ENCODE results near the gene TP53TG5.

DNA sequence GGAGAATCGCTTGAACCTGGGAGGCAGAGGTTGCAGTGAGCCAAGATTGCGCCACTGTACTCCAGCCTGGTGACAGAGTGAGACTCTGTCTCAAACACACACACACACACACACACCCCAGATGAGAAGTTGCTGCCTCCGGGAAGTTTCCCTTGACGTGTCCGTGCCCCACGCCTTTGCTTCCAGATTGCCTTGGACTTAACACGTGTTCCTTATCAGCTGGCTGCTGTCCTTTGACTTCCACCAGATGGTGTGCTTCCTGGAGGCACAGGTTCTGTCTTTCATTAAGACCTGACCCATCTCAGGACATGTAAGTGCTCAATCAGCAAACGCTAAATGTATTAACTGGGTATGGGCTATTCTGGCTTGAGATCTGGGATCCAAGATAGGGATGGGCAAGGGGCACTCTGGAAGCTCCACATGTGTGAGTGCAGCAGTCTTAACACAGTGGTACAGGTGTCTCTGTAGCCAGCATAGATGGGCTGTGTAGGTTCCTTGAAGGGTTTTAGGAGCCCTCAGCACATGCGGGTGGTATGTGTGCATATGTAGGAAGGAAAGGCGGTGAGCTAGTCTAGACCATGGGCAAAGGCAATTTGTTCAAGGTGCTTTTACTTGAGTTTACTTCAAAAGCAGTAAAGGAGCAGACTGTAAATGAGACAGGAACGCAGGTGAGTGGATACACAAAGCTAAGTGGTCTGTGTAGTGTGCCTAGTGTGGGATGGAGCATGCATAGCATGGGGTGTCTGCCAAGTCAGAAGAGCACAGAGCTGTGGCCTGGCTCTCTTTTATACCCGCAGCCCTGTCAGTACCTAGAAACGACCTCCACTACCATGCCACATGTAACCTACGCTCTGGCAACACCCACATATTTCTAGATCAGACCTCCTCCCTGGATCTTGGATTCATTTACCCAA lies 49.4 kb upstream of the TP53TG5 start:
- TF ChIP-seq, protein P1, sequence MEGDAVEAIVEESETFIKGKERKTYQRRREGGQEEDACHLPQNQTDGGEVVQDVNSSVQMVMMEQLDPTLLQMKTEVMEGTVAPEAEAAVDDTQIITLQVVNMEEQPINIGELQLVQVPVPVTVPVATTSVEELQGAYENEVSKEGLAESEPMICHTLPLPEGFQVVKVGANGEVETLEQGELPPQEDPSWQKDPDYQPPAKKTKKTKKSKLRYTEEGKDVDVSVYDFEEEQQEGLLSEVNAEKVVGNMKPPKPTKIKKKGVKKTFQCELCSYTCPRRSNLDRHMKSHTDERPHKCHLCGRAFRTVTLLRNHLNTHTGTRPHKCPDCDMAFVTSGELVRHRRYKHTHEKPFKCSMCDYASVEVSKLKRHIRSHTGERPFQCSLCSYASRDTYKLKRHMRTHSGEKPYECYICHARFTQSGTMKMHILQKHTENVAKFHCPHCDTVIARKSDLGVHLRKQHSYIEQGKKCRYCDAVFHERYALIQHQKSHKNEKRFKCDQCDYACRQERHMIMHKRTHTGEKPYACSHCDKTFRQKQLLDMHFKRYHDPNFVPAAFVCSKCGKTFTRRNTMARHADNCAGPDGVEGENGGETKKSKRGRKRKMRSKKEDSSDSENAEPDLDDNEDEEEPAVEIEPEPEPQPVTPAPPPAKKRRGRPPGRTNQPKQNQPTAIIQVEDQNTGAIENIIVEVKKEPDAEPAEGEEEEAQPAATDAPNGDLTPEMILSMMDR (IDR thresholded peaks at IDR 0.05), result no peak
- TF ChIP-seq POLR2A (IDR thresholded peaks at IDR 0.05), result no peak

Data from testis (tissue), 2 donors.